Fibroblast of pulmonary artery (primary cell): Measurements from ENCODE around the gene MAN1B1.

Experiments used
- DNase-seq: peaks from one replicate; pipeline ENCODE4 v3.0.0-alpha.2; 2010; ENCODE audit warnings: low read depth
- H3K4me3 ChIP-seq: replicated peaks from 2 replicates; pipeline ENCODE4 v1.5.1; 2011; ENCODE audit warnings: low read depth, mild to moderate bottlenecking, control low read depth, low read length, moderate library complexity
- TF ChIP-seq, protein P1 (sequence below): IDR thresholded peaks from 2 replicates; pipeline ENCODE4 v1.5.1; 2011; ENCODE audit warnings: mild to moderate bottlenecking, control low read depth, low read length, inconsistent platforms; ENCODE audit errors: missing control alignments

Gene MAN1B1

DNA sequence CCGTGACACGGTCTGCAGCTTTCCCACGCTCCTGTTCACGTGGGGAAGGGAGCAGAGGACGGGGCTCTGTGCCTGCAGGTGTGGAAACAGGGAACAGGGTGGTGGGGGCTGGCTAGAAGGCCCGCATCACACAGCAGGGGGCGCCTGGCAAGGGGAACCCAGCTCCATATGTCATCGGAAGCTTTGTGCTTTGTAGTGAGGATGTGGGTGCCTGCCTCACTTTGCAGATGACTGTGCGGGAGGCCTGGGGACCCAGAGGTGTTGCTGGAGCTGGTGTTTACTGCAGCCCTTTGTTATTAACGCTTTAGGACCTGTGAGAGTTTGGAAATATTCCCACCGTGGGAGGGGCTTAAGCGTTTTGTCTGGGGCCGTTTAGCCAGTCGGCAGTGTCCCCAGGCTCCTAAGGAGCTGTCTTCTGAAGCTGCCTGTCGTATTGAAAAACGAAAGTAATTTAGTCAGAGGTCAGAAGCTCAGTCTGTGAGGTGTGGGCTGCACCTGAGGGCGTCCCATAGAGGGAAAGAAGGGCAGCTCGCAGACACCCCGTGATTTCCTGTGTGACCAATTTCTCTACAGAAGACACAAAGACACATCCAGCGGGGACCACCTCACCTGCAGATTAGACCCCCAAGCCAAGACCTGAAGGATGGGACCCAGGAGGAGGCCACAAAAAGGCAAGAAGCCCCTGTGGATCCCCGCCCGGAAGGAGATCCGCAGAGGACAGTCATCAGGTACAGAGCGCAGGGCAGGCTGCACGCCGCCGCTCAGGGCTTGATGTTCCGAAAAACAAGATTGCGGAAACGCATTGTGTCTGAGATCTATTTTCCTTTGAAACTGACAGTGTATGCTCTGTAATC is 9.1 kb downstream of the MAN1B1 start:
- TF ChIP-seq, protein P1, sequence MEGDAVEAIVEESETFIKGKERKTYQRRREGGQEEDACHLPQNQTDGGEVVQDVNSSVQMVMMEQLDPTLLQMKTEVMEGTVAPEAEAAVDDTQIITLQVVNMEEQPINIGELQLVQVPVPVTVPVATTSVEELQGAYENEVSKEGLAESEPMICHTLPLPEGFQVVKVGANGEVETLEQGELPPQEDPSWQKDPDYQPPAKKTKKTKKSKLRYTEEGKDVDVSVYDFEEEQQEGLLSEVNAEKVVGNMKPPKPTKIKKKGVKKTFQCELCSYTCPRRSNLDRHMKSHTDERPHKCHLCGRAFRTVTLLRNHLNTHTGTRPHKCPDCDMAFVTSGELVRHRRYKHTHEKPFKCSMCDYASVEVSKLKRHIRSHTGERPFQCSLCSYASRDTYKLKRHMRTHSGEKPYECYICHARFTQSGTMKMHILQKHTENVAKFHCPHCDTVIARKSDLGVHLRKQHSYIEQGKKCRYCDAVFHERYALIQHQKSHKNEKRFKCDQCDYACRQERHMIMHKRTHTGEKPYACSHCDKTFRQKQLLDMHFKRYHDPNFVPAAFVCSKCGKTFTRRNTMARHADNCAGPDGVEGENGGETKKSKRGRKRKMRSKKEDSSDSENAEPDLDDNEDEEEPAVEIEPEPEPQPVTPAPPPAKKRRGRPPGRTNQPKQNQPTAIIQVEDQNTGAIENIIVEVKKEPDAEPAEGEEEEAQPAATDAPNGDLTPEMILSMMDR: peak; percentile 6
- H3K4me3 ChIP-seq: no peak overlapping the region
- no peak for DNase-seq

DNA sequence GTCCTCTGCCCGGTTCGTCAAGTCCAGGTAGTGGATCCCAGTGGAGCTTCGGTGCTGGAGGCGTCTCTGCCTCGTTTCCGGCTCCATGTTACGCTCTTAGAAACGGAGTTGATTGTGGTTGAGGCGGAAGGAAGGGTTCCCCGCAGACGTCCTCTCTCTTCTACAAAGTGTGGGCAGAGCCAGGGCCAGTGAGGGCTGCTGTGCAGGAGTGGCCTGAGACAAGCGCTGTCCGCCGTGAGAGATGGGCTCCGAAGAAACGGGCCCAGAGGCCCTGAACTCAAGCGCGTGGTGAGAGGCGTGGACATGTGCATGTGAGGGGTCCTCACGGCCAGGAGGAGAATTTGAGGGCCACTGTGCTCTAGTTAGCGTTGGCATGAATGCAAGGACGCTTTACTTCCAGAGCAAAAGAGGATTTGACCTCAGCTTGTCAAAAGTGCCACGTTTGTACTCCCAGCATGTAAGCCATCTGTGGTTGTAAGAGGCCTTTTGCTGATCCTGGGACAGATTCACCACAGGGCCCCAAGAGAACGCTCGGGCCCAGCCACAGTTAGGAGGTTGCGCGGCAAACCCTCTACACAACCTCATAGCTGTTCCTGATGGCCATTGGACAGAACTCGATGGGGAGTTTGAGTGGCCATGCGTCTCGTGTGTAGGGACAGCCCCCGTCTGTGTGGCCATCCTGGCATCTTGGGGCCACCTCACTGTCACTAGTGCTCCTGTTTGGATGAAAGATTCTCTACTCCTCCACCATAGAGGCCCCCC is 10.2 kb downstream of the MAN1B1 start:
- TF ChIP-seq, protein P1: no peak
- no peak for DNase-seq
- no peak overlapping the region for H3K4me3 ChIP-seq

DNA sequence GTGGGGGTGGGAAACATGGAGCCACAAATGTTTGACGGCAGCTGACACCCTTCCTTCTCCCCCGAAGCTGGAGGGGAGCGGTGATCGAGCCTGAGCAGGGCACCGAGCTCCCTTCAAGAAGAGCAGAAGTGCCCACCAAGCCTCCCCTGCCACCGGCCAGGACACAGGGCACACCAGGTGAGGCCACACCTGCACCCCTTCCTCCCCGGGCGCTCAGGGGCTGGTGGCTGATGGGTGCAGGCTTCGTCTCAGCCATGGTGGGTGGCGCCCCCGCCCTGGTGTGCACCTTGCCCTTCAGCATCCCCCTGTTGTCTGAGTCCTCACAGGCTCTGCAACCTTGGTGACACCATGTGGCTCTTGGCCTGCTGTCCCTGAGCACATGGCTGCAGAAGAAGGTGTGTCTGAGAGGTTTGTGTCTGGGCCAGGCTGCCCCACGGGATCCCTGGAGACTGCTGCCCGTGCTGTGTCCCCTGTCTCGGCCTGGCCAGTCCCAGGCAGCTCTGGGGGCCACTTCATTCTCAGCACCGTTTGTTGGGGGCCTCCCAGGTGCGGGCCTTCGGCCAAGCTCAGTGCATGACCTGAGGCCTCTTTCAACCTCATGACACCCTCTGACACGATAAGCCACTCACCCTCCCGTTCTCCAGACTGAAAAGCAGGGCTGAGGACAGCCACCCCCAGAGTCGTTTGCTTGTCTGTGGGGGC is 11.1 kb downstream of the MAN1B1 start:
- no peak for DNase-seq
- TF ChIP-seq, protein P1: no peak
- no peak overlapping the region for H3K4me3 ChIP-seq

DNA sequence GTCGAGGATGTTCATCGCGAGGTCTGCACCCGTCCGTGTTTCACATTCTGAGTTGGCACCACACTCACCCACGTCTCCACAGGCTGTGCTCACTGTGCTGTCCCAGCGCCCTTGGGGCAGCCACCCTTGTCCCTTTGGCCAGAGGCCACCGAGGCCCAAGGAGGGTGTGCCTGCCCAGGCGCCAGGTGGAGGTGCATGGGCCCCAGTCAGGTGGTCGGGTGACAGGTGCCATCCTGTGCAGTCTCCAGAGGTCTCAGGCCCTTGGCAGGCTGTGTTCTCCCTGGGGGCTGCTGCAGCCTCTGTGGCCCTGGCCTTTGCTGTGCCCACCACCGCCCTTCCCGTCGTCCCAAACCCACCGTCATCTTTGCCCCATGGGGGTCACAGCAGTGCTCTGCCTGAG is 12.4 kb downstream of the MAN1B1 start:
- no peak overlapping the region for H3K4me3 ChIP-seq
- TF ChIP-seq, protein P1: no peak
- DNase-seq: no peak

DNA sequence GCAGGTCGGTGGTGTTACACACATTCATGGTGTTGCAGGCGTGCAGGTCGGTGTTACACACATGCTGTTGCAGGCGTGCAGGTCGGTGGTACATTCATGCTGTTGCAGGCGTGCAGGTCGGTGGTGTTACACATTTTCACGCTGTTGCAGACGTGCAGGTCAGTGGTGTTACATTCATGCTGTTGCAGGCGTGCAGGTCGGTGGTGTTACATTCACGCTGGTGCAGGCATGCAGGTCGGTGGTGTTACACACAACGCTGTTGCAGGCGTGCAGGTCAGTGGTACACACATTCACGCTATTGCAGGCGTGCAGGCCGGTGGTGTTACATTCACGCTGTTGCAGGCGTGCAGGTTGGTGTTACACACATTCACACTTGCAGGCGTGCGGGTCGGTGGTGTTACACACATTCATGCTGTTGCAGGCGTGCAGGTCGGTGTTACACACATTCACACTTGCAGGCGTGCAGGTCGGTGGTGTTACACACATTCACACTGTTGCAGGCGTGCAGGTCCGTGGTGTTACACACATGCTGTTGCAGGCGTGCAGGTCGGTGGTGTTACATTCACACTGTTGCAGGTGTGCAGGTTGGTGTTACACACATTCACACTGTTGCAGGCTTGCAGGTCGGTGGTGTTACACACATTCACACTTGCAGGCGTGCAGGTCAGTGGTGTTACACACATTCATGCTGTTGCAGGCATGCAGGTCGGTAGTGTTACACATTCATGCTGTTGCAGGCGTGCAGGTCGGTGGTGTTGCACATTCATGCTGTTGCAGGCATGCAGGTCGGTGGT is 16.6 kb downstream of the MAN1B1 start:
- DNase-seq: no peak
- TF ChIP-seq, protein P1: no peak
- H3K4me3 ChIP-seq: no peak overlapping the region
